SK-N-SH treated with all-trans-retinoic acid at 6 μM for 48 hours (cell line): ENCODE measurements around the gene CYP26C1.

Source experiments
- ATAC-seq: fragments of 200-7000 bp; cut with Tn5 transposase; 3 replicates; pipeline ENCODE4 v1.9.1; 2020; ENCODE audit warnings: mild to moderate bottlenecking, moderate library complexity
- ARNTL ChIP-seq: fragments of 450-650 bp; formaldehyde crosslinking; IDR thresholded peaks from 2 replicates; pipeline ENCODE4 v1.5.0; 2020; ENCODE audit warnings: low read depth, mild to moderate bottlenecking, moderate library complexity, borderline replicate concordance
- BACH2 ChIP-seq: fragments of 250-450 bp; sonication (Bioruptor Pico); IDR thresholded peaks from 2 replicates; pipeline ENCODE4 v1.9.0; 2021; ENCODE audit warnings: mild to moderate bottlenecking, borderline replicate concordance
- CREB5 ChIP-seq: fragments of 250-450 bp; sonication (Bioruptor Pico); IDR thresholded peaks from 2 replicates; pipeline ENCODE4 v1.5.1; 2020; ENCODE audit warnings: low read depth, mild to moderate bottlenecking, moderate library complexity
- CSDC2 ChIP-seq: fragments of 250-450 bp; sonication (Bioruptor Pico); IDR thresholded peaks from 2 replicates; pipeline ENCODE4 v1.5.0; 2020; ENCODE audit warnings: mild to moderate bottlenecking, moderate library complexity
- CSRNP3 ChIP-seq: fragments of 250-450 bp; sonication (Bioruptor Pico); IDR thresholded peaks from 2 replicates; pipeline ENCODE4 v1.5.1; 2021; ENCODE audit warnings: mild to moderate bottlenecking, moderate library complexity
- ESRRG ChIP-seq: fragments of 250-450 bp; sonication (Bioruptor Pico); IDR thresholded peaks from 2 replicates; pipeline ENCODE4 v1.6.1; 2021; ENCODE audit warnings: mild to moderate bottlenecking
- GLIS3 ChIP-seq: fragments of 250-450 bp; sonication (Bioruptor Pico); IDR thresholded peaks from 2 replicates; pipeline ENCODE4 v1.5.0; 2020; ENCODE audit warnings: mild to moderate bottlenecking, moderate library complexity
- ISL1 ChIP-seq: fragments of 250-450 bp; sonication (Bioruptor Pico); IDR thresholded peaks from 2 replicates; pipeline ENCODE4 v2.1.2; 2022; ENCODE audit warnings: mild to moderate bottlenecking, moderate library complexity
- OSR1 ChIP-seq: fragments of 250-450 bp; sonication (Bioruptor Pico); IDR thresholded peaks from 2 replicates; pipeline ENCODE4 v1.8.0; 2022; ENCODE audit warnings: moderate library complexity, mild to moderate bottlenecking, inconsistent platforms
- PATZ1 ChIP-seq: fragments of 250-450 bp; sonication (Bioruptor Pico); IDR thresholded peaks from 2 replicates; pipeline ENCODE4 v1.8.0; 2020; ENCODE audit warnings: mild to moderate bottlenecking, moderate library complexity, borderline replicate concordance
- POU6F1 ChIP-seq: fragments of 250-450 bp; sonication (Bioruptor Pico); IDR thresholded peaks from 2 replicates; pipeline ENCODE4 v1.8.0; 2021; ENCODE audit warnings: low read depth, mild to moderate bottlenecking, moderate library complexity, borderline replicate concordance
- PPARA ChIP-seq: fragments of 250-450 bp; sonication (Bioruptor Pico); IDR thresholded peaks from 2 replicates; pipeline ENCODE4 v1.5.0; 2020; ENCODE audit warnings: mild to moderate bottlenecking, borderline replicate concordance
- RARB ChIP-seq: fragments of 250-450 bp; sonication (Bioruptor Pico); IDR thresholded peaks from 2 replicates; pipeline ENCODE4 v1.8.0; 2021; ENCODE audit warnings: mild to moderate bottlenecking, moderate library complexity
- SNAI2 ChIP-seq: fragments of 250-450 bp; sonication (Bioruptor Pico); IDR thresholded peaks from 2 replicates; pipeline ENCODE4 v1.5.0; 2020; ENCODE audit warnings: mild to moderate bottlenecking, moderate library complexity
- TSHZ2 ChIP-seq: fragments of 250-450 bp; sonication (Bioruptor Pico); IDR thresholded peaks from 2 replicates; pipeline ENCODE4 v1.5.0; 2020; ENCODE audit warnings: mild to moderate bottlenecking, moderate library complexity
- ZC3H10 ChIP-seq: fragments of 250-450 bp; sonication (Bioruptor Pico); IDR thresholded peaks from 2 replicates; pipeline ENCODE4 v1.5.1; 2021; ENCODE audit warnings: mild to moderate bottlenecking, moderate library complexity
- ZFP3 ChIP-seq: fragments of 250-450 bp; sonication (Bioruptor Pico); IDR thresholded peaks from 2 replicates; pipeline ENCODE4 v1.5.0; 2020; ENCODE audit warnings: mild to moderate bottlenecking, moderate library complexity
- ZFP30 ChIP-seq: fragments of 450-650 bp; formaldehyde crosslinking; IDR thresholded peaks from 2 replicates; pipeline ENCODE4 v1.5.0; 2022; ENCODE audit warnings: mild to moderate bottlenecking, moderate library complexity
- ZNF565 ChIP-seq: fragments of 450-650 bp; formaldehyde crosslinking; conservative IDR thresholded peaks from 2 replicates; pipeline ENCODE4 v1.5.0; 2020; ENCODE audit warnings: low read depth, mild to moderate bottlenecking, moderate library complexity
- ZNF70 ChIP-seq: fragments of 450-650 bp; formaldehyde crosslinking; IDR thresholded peaks from 2 replicates; pipeline ENCODE4 v1.5.0; 2020; ENCODE audit warnings: mild to moderate bottlenecking, moderate library complexity

The CYP26C1 gene

GRCh38 chr10:93087846-93088245 lies 27.2 kb downstream of the CYP26C1 start:
- no peak for ATAC-seq
- TF ChIP-seq SNAI2 (CRISPR knock-in tag) (no peak), BACH2 (CRISPR knock-in tag) (no peak), PPARA (CRISPR knock-in tag) (no peak), RARB (CRISPR knock-in tag) (no peak), POU6F1 (no peak), GLIS3 (CRISPR knock-in tag) (no peak), CREB5 (no peak), ZC3H10 (CRISPR knock-in tag) (no peak), ZNF70 (CRISPR knock-in tag) (no peak), CSRNP3 (no peak), ESRRG (CRISPR knock-in tag) (no peak), PATZ1 (CRISPR knock-in tag) (no peak), ISL1 (CRISPR knock-in tag) (no peak), ZFP30 (CRISPR knock-in tag) (no peak), OSR1 (CRISPR knock-in tag) (no peak), ARNTL (CRISPR knock-in tag) (no peak), TSHZ2 (CRISPR knock-in tag) (no peak)
- TF ChIP-seq, all 23 proteins: peak for 0

- no peak for ATAC-seq
- TF ChIP-seq ZFP30 (CRISPR knock-in tag) (peak; percentile 75), BACH2 (CRISPR knock-in tag) (no peak), ZNF565 (CRISPR knock-in tag) (no peak), CSDC2 (CRISPR knock-in tag) (no peak), OSR1 (CRISPR knock-in tag) (no peak), ISL1 (CRISPR knock-in tag) (no peak), SNAI2 (CRISPR knock-in tag) (no peak), CREB5 (no peak)
Measured at GRCh38 chr10:93088466-93088865, 27.9 kb downstream of the CYP26C1 start.

- no peak for TF ChIP-seq CSDC2 (CRISPR knock-in tag)
- TF ChIP-seq ZNF565 (CRISPR knock-in tag): no peak
- no peak for TF ChIP-seq BACH2 (CRISPR knock-in tag)
- no peak for TF ChIP-seq ZFP3 (CRISPR knock-in tag)
- ATAC-seq: no peak
Measured at GRCh38 chr10:93090619-93091018, 30.0 kb downstream of the CYP26C1 start.
